Spleen (tissue), 11 donors: ENCODE results near the gene PPDPF. TPM values are rescaled to one million over a fixed set of nuclear protein-coding genes. Genes with fewer than 3 reads are reported as not detected.
A peak's percentile ranks its signal among the peaks of the same experiment; 100 is the strongest.

Experiments
- DNase-seq: peaks from one replicate; pipeline ENCODE4 v3.0.0-alpha.2; 2020
- H3K27ac ChIP-seq, 8 donors: fragments of 200-600 bp; sonication (generic) in 7 of 8; 1 replicate in 4 of 8; 2 replicates in 4 of 8; pipeline versions ENCODE4 v1.5.0 to v1.8.0; 2016 to 2021; ENCODE audit warnings: inconsistent platforms in 4 of 8, mild to moderate bottlenecking in 4 of 8, moderate library complexity in 1 of 8
- H3K27me3 ChIP-seq, 7 donors: fragments of 200-600 bp; sonication (generic) in 6 of 7; replicated peaks in 1 of 7; 1 replicate in 4 of 7; 2 replicates in 3 of 7; pipeline versions ENCODE4 v1.5.0 to v1.8.0; 2016 to 2021; ENCODE audit warnings: inconsistent platforms in 3 of 7, mild to moderate bottlenecking in 1 of 7
- H3K36me3 ChIP-seq, 6 donors: fragments of 200-600 bp; sonication (generic) in 5 of 6; 1 replicate in 4 of 6; 2 replicates in 2 of 6; pipeline versions ENCODE4 v1.5.0 to v1.8.0; 2016 to 2021; ENCODE audit warnings: inconsistent platforms in 2 of 6
- H3K4me1 ChIP-seq, 6 donors: fragments of 200-600 bp; sonication (generic) in 5 of 6; 1 replicate in 3 of 6; 2 replicates in 3 of 6; pipeline versions ENCODE4 v1.5.0 to v1.8.0; 2016 to 2021; ENCODE audit warnings: inconsistent platforms in 3 of 6
- H3K4me3 ChIP-seq, 8 donors: fragments of 200-600 bp; sonication (generic) in 7 of 8; 1 replicate in 4 of 8; 2 replicates in 4 of 8; pipeline versions ENCODE4 v1.5.0 to v1.8.0; 2016 to 2021; ENCODE audit warnings: inconsistent platforms in 4 of 8, mild to moderate bottlenecking in 4 of 8, moderate library complexity in 2 of 8
- H3K9me3 ChIP-seq, 8 donors: fragments of 200-600 bp; sonication (generic) in 7 of 8; 1 replicate in 4 of 8; 2 replicates in 4 of 8; pipeline versions ENCODE4 v1.5.0 to v1.8.0; 2016 to 2021; ENCODE audit warnings: inconsistent platforms in 4 of 8
- POLR2A ChIP-seq, 3 donors: fragments of 450-650 bp; IDR thresholded peaks; one replicate each; pipeline ENCODE4 v1.5.1; 2017; ENCODE audit warnings: antibody characterized with exemption in 3 of 3, mild to moderate bottlenecking in 1 of 3
- POLR2AphosphoS5 ChIP-seq, 3 donors: sonication (generic); formaldehyde crosslinking; IDR thresholded peaks; one replicate each; pipeline ENCODE4 v1.5.1; 2017; ENCODE audit warnings: antibody characterized with exemption in 3 of 3
- WGBS, 5 donors: extraction: QIAGEN DNeasy Blood & Tissue Kit in 3 of 5; methylation state at CpG; one replicate each; pipeline versions ENCODE4 v1.1.5 to v1.1.7; 2013 to 2018; 5-methylcytosine and 5-hydroxymethylcytosine counted together
- intact Hi-C: fragments of 100-400 bp; cut with DNase I; formaldehyde crosslinking; loops from one replicate; pipeline ENCODE4 v1.15.0; 2023; ENCODE audit warnings: low total_unique reads
- polyA plus RNA-seq, 3 donors: library from polyadenylated mRNA; stranded (reverse); fragments of 200-250 nt; gene quantifications; one replicate each; pipeline ENCODE4 v1.2.1, GENCODE V29; 2013
- total RNA-seq, 7 donors: library from RNA; depleted of rRNA in 3 of 7; stranded (reverse); fragments of >200 nt in 3 of 7; fragmentation: NEBNext Ultra II Directional in 4 of 7; extraction: Animal tissue kit (Norgen Biotek cat#: 25700) in 4 of 7; gene quantifications; one replicate each; pipeline versions ENCODE4 v1.1.0 to v1.2.1, GENCODE V29; 2016 to 2021
- TF ChIP-seq, protein P1 (sequence below), 11 experiments: fragments of 200-600 bp in 7 of 11; fragments of 450-650 bp in 4 of 11; sonication (generic) in 4 of 11; IDR thresholded peaks in 8 of 11; conservative IDR thresholded peaks in 3 of 11; 1 replicate in 7 of 11; 2 replicates in 4 of 11; pipeline versions ENCODE4 v1.4.0 to v1.8.0; 2016 to 2021; ENCODE audit warnings: antibody characterized with exemption in 11 of 11, inconsistent platforms in 4 of 11, mild to moderate bottlenecking in 1 of 11
- donor health status: healthy with polysubstance abuse.
- donor health status: DM: no; HTN: no; CAD: no; lungs with moderate emphysema.
- donor health status: DM: no; HTN: no; CAD: no.
- donor health status: Bipolar disorder and iron deficiency.
- donor health status: healthy.
- donor health status: DM: no; HTN: no; CAD: no.
- donor health status: DM: yes; HTN: yes; CAD: no.

PPDPF gene
- total and polyA plus RNA-seq, 10 donors = 68.8 to 275 (median 124) TPM

DNA sequence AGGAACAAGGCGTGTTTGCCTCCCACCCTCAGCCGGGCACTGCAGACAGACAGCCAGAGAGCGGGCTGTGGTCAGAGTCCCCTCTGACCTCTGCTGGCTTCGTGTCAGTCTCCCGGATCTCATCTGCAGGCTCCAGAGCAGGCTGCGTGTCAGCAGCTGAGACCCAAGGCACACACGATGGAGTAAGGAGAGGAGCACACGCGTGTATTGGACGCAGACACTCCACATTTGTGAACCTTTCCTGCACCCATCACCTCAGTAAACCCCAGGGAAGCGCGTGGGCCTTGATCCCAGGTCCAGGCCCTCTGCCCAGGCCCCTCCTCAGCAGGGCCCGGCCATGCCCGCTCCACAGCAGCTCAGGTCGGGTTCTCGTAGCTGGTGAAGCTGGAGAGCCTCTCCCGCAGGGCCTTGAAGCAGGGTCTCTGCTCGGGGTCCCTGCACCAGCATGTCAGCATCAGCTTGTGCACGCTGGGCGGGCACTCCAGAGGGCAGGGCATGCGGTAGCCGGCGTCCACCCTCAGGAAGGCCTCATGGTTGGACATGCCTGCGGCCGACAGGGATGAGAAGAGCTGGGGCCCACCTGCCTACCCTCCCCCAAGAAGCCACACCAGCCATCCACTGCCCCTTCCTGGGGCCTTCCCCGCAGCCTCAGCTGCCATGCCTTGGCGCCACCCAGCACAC lies 8.8 kb downstream of the PPDPF start:
- no peaks in the 10 kb centered on the region for H3K9me3 ChIP-seq
- H3K27me3 ChIP-seq = peaks cover 0 to 17% (median 0%) of the 10 kb centered on the region in 7 donors
- intact Hi-C loops = no loop called here
- H3K27ac ChIP-seq = no peak overlapping the region
- TF ChIP-seq, protein P1, sequence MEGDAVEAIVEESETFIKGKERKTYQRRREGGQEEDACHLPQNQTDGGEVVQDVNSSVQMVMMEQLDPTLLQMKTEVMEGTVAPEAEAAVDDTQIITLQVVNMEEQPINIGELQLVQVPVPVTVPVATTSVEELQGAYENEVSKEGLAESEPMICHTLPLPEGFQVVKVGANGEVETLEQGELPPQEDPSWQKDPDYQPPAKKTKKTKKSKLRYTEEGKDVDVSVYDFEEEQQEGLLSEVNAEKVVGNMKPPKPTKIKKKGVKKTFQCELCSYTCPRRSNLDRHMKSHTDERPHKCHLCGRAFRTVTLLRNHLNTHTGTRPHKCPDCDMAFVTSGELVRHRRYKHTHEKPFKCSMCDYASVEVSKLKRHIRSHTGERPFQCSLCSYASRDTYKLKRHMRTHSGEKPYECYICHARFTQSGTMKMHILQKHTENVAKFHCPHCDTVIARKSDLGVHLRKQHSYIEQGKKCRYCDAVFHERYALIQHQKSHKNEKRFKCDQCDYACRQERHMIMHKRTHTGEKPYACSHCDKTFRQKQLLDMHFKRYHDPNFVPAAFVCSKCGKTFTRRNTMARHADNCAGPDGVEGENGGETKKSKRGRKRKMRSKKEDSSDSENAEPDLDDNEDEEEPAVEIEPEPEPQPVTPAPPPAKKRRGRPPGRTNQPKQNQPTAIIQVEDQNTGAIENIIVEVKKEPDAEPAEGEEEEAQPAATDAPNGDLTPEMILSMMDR (IDR thresholded peaks at IDR 0.05 in 8 of 11, conservative IDR thresholded peaks at IDR 0.05 in 3 of 11) = no peak
- TF ChIP-seq POLR2AphosphoS5 (IDR thresholded peaks at IDR 0.05) = peak in 1 of 3 donors; percentile 44
- H3K4me3 ChIP-seq = no peak overlapping the region
- 84 to 90% (median 86%) methylated on average over 16 to 27 of the region's 27 CpGs for WGBS, 5 donors
- H3K4me1 ChIP-seq = peaks cover 0 to 12% (median 2%) of the 10 kb centered on the region in 6 donors
- no peaks in the 10 kb centered on the region for H3K36me3 ChIP-seq
- DNase-seq = no peak

DNA sequence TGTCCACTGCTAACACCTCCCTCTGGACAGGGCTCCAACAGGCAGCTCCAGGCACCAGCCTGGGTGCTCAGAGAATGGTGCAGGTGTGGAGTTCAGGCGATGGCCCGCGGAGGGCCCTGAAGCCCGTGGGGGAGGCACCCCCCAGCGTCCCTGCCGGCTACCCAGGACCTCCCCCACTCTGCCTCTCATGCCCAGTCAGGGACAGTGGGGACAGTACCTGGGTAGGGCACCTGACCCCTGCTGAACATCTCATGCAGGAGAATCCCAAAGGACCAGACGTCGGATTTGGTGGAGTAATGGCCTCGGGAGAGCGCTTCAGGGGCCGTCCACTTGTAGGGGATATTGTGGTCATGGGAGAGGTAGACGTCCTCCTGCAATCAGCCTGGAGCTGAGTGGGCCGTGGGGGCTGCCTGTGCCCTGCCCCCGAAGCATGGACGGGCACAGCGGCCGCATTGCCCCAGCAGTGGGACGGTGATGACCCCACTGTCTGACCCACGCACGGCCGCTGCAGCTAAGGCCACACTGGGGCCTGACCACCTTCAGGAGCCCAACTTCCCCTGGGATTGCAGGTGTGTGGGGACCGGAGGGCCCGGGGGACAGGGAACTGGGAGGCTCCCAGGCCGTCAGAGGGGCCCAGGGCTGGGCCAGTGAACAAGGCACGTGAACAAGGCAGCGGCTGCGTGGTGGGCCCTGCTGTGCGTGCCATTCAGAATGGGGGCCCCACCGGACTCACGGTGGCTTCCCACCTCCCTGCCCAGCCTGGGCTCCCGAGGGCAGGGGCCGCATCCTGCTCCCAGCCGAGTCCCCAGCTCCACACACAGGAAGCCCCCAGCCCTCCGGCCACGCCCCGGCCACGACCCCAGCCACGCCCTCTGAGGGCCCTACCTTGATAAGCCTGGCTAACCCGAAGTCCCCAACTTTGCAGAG lies 9.6 kb downstream of the PPDPF start:
- Histone ChIP-seq H3K4me1 (peaks cover 0 to 20% (median 6%) of the 10 kb centered on the region in 6 donors), H3K27ac (no peak overlapping the region), H3K27me3 (peaks cover 0 to 24% (median 0%) of the 10 kb centered on the region in 7 donors), H3K4me3 (no peak overlapping the region), H3K9me3 (no peaks in the 10 kb centered on the region), H3K36me3 (no peaks in the 10 kb centered on the region)
- peak; percentile 67 for DNase-seq
- TF ChIP-seq POLR2A (IDR thresholded peaks at IDR 0.05) (no peak), POLR2AphosphoS5 (IDR thresholded peaks at IDR 0.05) (peak in 1 of 3 donors; percentile 32)
- WGBS, 5 donors = 71 to 83% (median 80%) methylated on average over 31 to 39 of the region's 39 CpGs
- intact Hi-C loops = loop anchor here (10.0 kb wide), 1 partner anchor 125 kb away; the partner anchor contains the start of genes RTEL1 and STMN3

DNA sequence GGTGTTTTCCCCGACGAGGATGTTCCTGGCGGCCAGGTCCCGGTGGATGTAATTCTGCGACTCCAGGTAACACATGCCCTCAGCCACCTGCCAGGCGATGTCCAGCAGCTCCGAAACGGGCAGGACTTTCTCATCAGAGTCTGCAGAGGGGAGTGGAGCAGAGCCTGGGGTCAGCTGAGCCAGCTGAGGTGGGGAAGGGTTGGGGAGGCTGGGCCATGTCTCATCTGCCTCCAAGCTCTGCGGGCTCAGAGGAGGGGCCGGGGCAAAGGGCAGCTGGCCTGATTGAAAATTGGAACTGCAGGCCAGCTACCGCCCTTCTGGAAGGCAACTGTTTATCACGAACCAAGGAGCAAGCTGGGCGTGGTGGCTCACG lies 10.2 kb downstream of the PPDPF start:
- peak; percentile 59 for DNase-seq
- H3K36me3 ChIP-seq = no peaks in the 10 kb centered on the region
- WGBS, 5 donors = 80 to 85% (median 81%) methylated on average over 8 to 14 of the region's 14 CpGs
- H3K27me3 ChIP-seq = peaks cover 0 to 24% (median 0%) of the 10 kb centered on the region in 7 donors
- TF ChIP-seq, protein P1 (IDR thresholded peaks at IDR 0.05 in 8 of 11, conservative IDR thresholded peaks at IDR 0.05 in 3 of 11) = no peak
- TF ChIP-seq POLR2AphosphoS5 (IDR thresholded peaks at IDR 0.05) = no peak
- no peak for TF ChIP-seq POLR2A (IDR thresholded peaks at IDR 0.05)
- H3K4me1 ChIP-seq = peaks cover 0 to 22% (median 8%) of the 10 kb centered on the region in 6 donors
- intact Hi-C loops = loop anchor here (10.0 kb wide), 1 partner anchor 124 kb away; the partner anchor contains the start of genes RTEL1 and STMN3
- H3K27ac ChIP-seq = no peak overlapping the region
- no peaks in the 10 kb centered on the region for H3K9me3 ChIP-seq
- no peak overlapping the region for H3K4me3 ChIP-seq

DNA sequence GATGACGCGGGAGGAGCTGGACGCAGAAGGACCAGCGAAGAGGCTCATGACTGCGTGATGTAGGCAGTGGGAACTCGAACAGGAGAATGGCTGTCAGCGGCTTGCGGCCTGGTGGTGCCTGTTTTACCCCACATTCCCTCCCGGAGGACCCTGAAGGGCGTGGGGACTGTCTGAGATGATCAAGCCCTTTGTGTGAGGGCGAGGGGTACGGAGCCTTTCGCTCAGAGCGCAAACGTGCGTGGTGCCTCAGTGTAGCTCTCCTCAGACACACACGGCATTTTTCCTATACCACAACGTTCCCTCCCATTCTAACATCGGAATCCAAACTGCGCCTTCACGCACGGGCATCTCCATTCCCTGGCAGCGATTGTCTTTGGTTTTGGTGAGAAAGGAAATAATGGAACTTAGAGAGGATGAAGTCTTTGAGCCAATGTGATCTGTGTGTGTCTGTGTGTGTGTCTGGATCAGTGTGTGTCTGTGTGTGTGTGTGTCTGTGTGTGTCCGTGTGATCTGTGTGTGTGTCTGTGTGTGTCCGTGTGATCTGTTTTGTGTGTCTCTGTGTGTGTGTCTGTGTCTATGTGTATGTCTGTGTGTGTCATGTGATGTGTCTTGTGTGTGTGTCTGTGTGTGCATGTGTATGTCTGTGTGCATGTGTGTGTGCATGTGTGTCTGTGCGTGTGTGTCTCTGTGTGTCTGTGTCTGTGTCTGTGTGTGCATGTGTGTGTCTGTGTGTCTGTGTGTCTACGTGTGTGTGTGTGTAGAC lies 11.3 kb downstream of the PPDPF start:
- WGBS, 5 donors = 80 to 87% (median 85%) methylated on average over 27 of the region's 27 CpGs
- TF ChIP-seq, protein P1 (IDR thresholded peaks at IDR 0.05 in 8 of 11, conservative IDR thresholded peaks at IDR 0.05 in 3 of 11) = no peak
- TF ChIP-seq POLR2A (IDR thresholded peaks at IDR 0.05) (no peak), POLR2AphosphoS5 (IDR thresholded peaks at IDR 0.05) (no peak)
- intact Hi-C loops = loop anchor here (10.0 kb wide), 1 partner anchor 123 kb away; the partner anchor contains the start of genes RTEL1 and STMN3
- Histone ChIP-seq H3K27ac (no peak overlapping the region), H3K9me3 (no peaks in the 10 kb centered on the region), H3K4me1 (peaks cover 5 to 25% (median 15%) of the 10 kb centered on the region in 6 donors), H3K27me3 (peaks cover 0 to 24% (median 0%) of the 10 kb centered on the region in 7 donors), H3K36me3 (no peaks in the 10 kb centered on the region), H3K4me3 (no peak overlapping the region)
- DNase-seq = no peak
